Peyer's patch (tissue), 4 donors: ENCODE results near the gene CTSW. TPM values are rescaled to one million over a fixed set of nuclear protein-coding genes. Genes with fewer than 3 reads are reported as not detected.

Experiments used
- DNase-seq, 3 donors: peaks; one replicate each; pipeline ENCODE4 v3.0.0-alpha.2; 2017 to 2019
- H3K27ac ChIP-seq, 4 donors: fragments of 200-600 bp; sonication (generic); one replicate each; pipeline ENCODE4 v1.5.1; 2016 to 2019
- H3K27me3 ChIP-seq, 2 donors: fragments of 200-600 bp; sonication (generic); one replicate each; pipeline ENCODE4 v1.5.1; 2019
- H3K36me3 ChIP-seq, 3 donors: fragments of 200-600 bp; sonication (generic); one replicate each; pipeline ENCODE4 v1.5.1; 2016 to 2019
- H3K4me1 ChIP-seq, 4 donors: fragments of 200-600 bp; sonication (generic); one replicate each; pipeline ENCODE4 v1.5.1; 2016 to 2019
- H3K4me3 ChIP-seq, 4 donors: fragments of 200-600 bp; sonication (generic); 1 replicate in 3 of 4; 2 replicates in 1 of 4; pipeline ENCODE4 v1.5.1; 2016 to 2019; ENCODE audit warnings: mild to moderate bottlenecking in 1 of 4
- H3K9me3 ChIP-seq, 4 donors: fragments of 200-600 bp; sonication (generic); one replicate each; pipeline ENCODE4 v1.5.1; 2016 to 2019; ENCODE audit warnings: mild to moderate bottlenecking in 1 of 4
- POLR2A ChIP-seq, 2 donors: fragments of 450-650 bp; IDR thresholded peaks; one replicate each; pipeline ENCODE4 v1.5.1; 2017; ENCODE audit warnings: antibody characterized with exemption in 2 of 2, mild to moderate bottlenecking in 2 of 2, moderate library complexity in 2 of 2
- total RNA-seq, 4 donors: library from RNA; depleted of rRNA; stranded (reverse); fragments of >200 nt; gene quantifications; one replicate each; pipeline ENCODE4 v1.1.0, GENCODE V29; 2016
- TF ChIP-seq, protein P1 (sequence below), 6 experiments: fragments of 450-650 bp in 4 of 6; fragments of 200-600 bp in 2 of 6; sonication (generic) in 1 of 6; IDR thresholded peaks; one replicate each; pipeline ENCODE4 v1.5.1; 2017 to 2019; ENCODE audit warnings: antibody characterized with exemption in 6 of 6, mild to moderate bottlenecking in 3 of 6, moderate library complexity in 1 of 6

The CTSW gene
- total RNA-seq, 4 donors from 2014 or later = 1.3 to 1.9 TPM; not detected in 2

DNA sequence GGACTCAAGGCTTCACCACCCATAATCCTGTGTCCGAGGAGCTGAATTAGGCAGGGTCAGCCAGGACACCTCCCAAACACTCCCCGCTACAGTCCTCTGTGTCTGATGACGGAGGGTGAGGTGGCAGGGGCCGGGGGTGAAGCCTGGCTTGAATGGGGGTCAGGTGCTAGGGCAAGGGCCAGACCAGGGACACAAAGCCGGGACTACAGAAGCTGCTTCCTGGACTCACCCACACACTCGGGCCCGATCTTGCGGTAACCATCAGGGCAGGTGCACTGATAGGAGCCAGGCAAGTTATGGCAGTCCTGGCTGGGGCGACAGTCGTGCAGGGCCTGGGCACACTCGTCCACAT, 9.4 kb upstream of the CTSW start:
- H3K36me3 ChIP-seq = peaks cover 0 to 20% (median 0%) of the 10 kb centered on the region in 3 donors
- TF ChIP-seq POLR2A (IDR thresholded peaks at IDR 0.05) = no peak
- TF ChIP-seq, protein P1, sequence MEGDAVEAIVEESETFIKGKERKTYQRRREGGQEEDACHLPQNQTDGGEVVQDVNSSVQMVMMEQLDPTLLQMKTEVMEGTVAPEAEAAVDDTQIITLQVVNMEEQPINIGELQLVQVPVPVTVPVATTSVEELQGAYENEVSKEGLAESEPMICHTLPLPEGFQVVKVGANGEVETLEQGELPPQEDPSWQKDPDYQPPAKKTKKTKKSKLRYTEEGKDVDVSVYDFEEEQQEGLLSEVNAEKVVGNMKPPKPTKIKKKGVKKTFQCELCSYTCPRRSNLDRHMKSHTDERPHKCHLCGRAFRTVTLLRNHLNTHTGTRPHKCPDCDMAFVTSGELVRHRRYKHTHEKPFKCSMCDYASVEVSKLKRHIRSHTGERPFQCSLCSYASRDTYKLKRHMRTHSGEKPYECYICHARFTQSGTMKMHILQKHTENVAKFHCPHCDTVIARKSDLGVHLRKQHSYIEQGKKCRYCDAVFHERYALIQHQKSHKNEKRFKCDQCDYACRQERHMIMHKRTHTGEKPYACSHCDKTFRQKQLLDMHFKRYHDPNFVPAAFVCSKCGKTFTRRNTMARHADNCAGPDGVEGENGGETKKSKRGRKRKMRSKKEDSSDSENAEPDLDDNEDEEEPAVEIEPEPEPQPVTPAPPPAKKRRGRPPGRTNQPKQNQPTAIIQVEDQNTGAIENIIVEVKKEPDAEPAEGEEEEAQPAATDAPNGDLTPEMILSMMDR (IDR thresholded peaks at IDR 0.05) = no peak

DNA sequence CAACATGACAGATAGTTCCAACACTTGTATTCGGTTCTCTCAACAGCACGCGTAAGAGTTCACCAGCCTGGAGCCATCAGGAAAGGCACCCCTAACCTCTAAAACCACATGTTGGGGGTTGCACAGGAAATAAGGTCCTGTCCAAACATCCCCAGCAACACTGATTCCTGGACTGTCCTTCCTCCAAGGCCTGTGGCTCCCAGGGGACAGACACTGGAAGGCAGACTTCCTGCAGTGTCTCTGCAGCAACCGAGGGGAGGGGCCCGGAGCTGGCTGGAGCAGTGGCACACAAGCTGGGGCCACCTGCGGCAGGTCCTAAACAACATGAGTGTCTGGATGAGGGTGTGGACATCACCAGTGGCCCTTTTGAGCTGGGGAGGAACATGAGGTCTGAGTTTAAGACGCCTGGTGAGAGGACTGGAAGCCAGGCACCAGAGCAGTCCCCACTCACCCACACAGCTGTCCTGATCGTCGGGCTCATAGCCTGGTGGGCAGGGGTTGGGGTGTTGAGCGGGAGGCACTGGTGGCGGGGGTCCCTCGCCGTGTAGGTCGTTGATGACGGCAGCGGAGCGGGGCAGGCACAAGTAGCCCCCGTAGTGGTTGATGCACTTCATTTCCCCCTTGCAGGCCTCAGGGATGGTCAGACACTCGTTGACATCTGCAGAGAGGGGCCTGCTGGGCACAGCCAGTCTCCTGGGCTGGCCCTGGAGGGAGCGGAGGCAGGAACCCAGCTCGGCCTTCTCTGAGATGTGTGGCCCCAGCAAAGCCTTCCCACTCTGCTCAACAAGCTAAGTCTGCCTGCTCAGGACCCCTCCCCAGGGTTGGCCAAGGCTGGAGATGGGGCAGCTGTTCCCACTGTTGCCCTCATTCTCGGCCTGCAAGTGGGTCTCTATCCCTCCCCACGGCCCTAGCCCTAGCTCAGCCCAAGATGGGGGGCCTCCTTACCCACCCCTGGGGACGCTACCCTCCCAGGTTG, 8.6 kb upstream of the CTSW start:
- DNase-seq = peak in 1 of 3 donors; percentile 48
- peaks cover 0 to 22% (median 9%) of the 10 kb centered on the region in 4 donors for H3K4me1 ChIP-seq
- peak overlapping the region in 3 of 4 donors; percentile 76 to 85 (median 81) for H3K27ac ChIP-seq
- no peaks in the 10 kb centered on the region for H3K9me3 ChIP-seq
- no peaks in the 10 kb centered on the region for H3K27me3 ChIP-seq
- peak overlapping the region in 1 of 4 donors; percentile 56 for H3K4me3 ChIP-seq
- peaks cover 0 to 13% (median 0%) of the 10 kb centered on the region in 3 donors for H3K36me3 ChIP-seq
- no peak for TF ChIP-seq POLR2A (IDR thresholded peaks at IDR 0.05)
- TF ChIP-seq, protein P1 (IDR thresholded peaks at IDR 0.05) = no peak

More for the DNA sequence above, 9.4 kb upstream of the CTSW start:
- Histone ChIP-seq H3K4me1 (peaks cover 0 to 22% (median 9%) of the 10 kb centered on the region in 4 donors), H3K27me3 (no peaks in the 10 kb centered on the region), H3K9me3 (no peaks in the 10 kb centered on the region), H3K27ac (no peak overlapping the region), H3K4me3 (no peak overlapping the region)
- DNase-seq = peak in 1 of 3 donors; percentile 47

DNA sequence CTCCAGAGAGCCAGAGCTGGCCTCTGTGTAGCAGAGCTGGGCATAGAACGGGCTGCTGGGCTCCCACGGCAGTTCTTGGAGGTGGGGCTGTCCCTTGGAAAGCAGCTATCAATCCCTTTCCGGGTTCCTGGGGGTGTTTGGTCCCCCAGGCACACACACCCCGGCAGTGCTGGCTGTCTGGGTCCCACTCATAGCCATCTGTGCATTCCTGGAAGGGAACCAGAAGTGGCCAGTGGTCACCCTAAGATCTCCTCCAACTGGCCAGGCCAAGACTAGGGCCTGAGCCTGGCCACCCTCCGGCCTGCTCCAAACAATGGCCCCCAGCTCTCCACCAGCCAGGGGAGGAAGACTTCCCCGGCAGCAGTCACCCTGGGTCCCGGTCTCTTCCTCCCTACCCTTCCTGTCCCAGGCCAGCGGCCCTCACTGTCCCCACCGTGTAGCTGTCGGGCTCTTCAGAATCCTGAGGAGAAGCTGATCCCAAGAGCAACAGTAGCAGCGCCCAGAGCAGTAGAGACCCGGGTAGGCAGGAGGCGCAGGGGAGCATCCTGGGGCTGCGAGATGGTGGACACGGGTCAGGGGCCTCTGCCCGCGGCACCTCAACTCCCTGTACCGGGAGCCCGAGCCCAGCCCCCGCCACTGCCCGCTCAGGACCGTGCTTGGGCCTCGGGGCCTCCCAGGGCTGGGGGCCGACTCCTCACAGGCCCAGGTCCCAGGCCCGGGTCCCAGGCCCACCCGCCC, 7.7 kb upstream of the CTSW start:
- Histone ChIP-seq H3K27ac (peak overlapping the region; percentile 62 to 85 (median 78)), H3K27me3 (no peaks in the 10 kb centered on the region), H3K9me3 (no peaks in the 10 kb centered on the region), H3K36me3 (peaks cover 0 to 4% (median 0%) of the 10 kb centered on the region in 3 donors), H3K4me1 (peaks cover 0 to 22% (median 9%) of the 10 kb centered on the region in 4 donors), H3K4me3 (peak overlapping the region; percentile 33 to 58 (median 54))
- no peak for TF ChIP-seq POLR2A (IDR thresholded peaks at IDR 0.05)
- TF ChIP-seq, protein P1 (IDR thresholded peaks at IDR 0.05) = no peak
- DNase-seq = peak in 1 of 3 donors; percentile 48

DNA sequence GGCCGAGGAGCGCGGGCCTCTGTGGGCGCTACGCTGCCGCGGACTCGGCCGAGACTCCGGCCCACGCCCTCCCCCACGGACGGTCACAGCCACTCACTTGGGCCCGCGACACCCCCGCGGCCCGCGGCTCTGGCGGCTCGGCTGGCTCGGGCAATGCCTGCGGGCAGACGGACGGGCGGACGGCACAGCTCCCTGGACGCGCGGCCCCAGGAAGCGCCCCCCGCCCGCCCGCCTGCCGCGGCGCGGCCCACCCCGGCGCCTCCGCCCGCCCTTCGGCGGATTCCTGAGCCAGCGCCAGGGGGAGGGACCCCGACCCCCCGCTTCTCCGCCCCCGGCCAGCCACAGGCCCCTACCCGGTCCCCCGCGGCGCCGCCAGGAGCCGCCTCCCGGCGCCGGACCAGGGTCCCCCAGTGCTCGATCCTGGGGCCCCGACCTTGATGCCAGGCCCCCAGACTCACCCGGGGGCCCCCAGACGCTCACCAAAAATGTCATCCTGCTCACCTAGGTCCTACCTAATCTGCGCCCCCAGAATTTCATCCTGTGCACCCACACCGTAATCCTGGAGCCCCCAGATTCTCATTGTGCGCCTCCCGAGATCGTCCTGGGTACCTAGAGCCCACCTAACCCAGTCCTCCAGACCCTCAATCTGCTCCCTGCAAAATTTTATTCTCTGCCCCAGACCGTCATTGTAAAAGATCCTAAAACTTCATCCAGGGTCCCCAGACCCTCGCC, 6.9 kb upstream of the CTSW start, which contains the start of gene EFEMP2:
EFEMP2 (minus strand) TSS at position 215 of the 732 bp plus-strand sequence. CDS start 446 bp downstream, outside the sequence.
- no peaks in the 10 kb centered on the region for H3K36me3 ChIP-seq
- no peak for DNase-seq
- TF ChIP-seq, protein P1 (IDR thresholded peaks at IDR 0.05) = no peak
- no peak for TF ChIP-seq POLR2A (IDR thresholded peaks at IDR 0.05)
- no peaks in the 10 kb centered on the region for H3K9me3 ChIP-seq
- peak within 1 kb of the TSS; percentile 33 to 58 (median 54) for H3K4me3 ChIP-seq
- H3K4me1 ChIP-seq = peaks cover 0 to 22% (median 9%) of the 10 kb centered on the region in 4 donors
- H3K27me3 ChIP-seq = no peaks in the 10 kb centered on the region
- H3K27ac ChIP-seq = peak within 1 kb of the TSS; percentile 62 to 85 (median 78)
